ENCODE measurements around the gene CALM1. TPM values are rescaled to one million over a fixed set of nuclear protein-coding genes. Genes with fewer than 3 reads are reported as not detected.

The CALM1 gene
- total RNA-seq, 1 donor from 2014 or later: 236 TPM

DNA sequence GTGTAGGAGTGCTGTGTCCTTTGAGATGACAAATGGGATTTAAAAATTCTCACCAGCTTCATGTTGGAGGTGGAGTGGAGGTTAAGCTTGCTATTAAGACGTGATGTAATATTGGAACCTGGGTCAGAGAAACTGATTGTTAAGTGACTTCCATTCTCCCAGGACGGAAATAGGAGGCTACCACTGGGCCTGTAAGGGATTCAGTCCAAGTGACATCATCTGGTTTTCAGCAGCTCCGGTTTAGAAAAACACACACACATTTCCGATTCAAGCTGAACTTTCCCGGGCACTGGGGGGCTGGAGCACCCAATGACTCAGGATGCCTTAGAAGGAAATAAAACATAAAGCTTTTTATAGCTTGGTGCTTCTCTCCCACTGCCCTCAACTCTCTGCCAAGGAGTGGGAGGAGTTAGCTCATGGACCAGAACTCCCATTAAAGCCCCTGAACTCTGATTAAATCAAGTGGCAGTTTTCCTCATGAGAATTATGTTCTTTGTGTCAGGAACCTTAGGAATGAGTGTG lies 12.4 kb downstream of the CALM1 start:
- DNase-seq: peak; percentile 68

DNA sequence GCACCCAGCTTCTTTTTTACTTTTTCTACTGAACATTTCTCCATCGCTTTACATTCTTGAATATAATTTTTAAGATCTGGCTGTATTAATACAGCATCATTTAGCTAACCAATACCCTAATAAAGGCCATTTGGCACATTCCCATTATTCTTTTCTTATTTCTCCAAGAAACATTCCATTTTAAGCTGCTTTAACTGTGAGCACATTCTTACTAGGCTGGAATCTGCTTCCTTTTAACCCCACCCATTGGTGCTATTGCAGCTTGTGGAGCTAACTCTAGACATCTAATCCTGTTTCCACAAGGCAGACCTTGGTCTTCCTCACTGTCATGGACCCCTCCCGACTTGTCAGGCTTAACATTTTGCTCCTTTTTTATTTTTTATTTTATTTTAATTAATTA lies 15.2 kb downstream of the CALM1 start:
- DNase-seq: no peak

DNA sequence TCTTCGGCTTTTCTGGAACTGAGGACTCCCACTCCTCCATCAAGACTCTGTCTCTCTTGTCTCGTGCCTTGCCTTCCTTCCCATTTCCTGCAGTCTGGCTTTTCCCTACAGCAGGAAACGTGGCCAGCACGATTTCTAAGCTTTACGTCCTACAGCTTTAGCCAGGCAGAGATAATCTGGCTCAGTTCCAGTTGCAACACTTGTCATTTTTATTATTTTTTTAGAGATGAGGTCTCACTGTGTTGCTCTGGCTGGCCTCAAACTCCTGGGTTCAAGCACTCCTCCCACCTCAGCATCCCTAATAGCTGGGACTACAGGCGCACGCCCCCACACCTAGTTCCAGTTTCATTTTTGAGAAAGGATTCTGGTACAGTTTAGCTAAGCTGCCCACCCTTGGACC lies 19.9 kb downstream of the CALM1 start:
- DNase-seq: peak; percentile 47

DNA sequence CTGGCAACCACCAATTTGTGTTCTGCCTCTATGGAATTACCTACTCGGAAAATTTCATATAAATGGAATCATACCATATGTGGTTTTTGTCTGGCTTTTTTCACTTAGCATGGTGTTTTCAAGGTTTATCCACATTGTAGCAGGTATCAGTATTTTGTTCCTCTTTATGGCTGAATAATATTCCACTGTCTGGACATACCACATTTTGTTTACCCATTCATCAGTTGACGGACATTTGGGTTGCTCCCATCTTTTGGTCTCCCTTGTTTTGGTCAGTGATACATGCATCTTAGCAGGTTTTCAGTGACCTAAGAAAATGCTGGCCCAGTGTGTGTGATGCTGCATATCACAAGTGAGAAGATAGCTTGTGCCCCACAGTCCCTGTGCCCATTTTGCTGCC lies 21.2 kb downstream of the CALM1 start:
- no peak for DNase-seq

DNA sequence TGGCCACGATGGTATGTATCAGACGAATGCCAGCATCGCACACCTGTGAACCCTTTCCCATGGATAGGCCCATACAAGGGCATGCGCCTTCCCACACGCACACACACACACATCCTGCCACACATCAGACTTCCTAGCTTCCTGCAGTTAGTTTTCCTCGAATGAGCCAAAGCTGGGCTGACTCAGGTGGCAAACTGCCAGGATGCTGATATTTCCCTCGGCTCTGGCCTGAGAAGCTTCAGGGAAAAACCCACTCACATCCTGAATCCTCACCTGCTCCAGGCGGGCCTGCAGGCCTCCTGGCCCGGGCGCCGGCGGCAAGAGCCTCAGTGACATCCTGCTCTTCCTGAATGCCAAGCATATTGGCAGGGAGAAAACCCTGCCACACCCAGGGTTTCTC lies 22.4 kb downstream of the CALM1 start:
- peak; percentile 85 for DNase-seq

DNA sequence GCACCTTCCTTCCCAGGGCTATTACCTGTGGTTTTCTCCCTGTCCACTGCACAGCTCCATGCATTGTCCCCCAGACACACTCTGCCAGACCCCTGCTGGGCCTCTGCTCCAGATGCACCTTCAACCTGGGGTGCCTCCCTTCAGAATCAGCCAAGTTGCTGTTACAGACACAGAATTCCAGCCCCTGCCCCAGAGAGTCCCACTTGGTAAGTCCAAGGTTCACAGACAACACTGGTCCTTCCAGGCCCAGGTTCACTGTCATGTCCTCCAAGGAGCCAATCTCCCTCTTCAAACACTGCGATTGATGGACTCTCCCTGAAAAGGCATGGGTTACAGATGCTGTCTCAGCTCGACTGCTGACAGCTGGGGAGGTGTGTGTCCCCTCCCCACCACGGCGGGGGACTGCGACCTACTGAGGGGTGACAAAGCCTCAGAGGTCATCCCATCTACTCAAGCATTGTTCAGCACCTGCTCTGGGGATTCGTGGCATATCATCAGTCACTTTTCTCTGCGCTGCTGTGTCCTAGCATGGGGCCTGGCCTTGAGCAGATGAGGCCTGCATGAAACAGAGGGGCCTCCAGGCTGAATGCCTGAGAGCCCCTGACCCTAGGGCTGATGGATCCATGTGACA lies 24.3 kb downstream of the CALM1 start:
- DNase-seq: no peak

DNA sequence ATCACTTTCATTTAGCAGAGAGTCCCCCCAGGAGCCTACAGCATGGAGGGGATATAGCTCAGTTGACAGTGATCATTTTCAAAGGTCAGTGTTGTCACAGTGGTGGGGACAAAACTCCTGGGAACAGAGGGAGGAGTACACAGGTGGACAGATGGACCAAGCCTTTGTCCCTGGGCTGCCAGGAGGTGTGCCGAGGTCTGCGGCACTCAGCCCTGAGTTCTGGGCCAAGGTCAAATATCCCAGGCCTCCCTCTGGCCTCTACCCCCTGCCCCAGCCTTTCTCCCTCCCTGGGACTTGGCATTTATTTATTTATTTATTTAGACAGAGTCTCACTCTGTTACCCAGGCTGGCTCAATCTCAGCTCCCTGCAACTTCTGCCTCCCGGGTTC lies 24.8 kb downstream of the CALM1 start:
- no peak for DNase-seq

DNA sequence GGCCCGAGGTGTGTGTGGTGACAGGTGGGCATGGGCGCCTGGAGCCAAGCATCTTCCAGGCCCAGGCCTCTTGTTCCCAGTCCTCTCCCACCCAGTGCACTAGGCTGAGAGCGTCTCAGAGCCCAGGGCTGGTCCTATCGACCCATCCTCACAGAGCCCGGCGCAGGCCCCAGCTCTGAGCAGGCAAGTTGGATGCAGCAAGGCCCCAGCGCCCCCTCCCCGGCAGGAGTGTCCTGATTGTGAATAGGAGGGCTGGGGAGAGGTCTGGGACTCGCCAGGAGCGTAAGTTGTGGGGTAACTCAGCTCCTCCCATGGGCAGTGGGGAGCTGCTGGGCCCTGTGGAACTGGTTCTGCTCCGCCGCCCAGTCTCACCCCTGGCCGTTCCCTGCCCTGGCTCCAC lies 26.3 kb downstream of the CALM1 start:
- no peak for DNase-seq

DNA sequence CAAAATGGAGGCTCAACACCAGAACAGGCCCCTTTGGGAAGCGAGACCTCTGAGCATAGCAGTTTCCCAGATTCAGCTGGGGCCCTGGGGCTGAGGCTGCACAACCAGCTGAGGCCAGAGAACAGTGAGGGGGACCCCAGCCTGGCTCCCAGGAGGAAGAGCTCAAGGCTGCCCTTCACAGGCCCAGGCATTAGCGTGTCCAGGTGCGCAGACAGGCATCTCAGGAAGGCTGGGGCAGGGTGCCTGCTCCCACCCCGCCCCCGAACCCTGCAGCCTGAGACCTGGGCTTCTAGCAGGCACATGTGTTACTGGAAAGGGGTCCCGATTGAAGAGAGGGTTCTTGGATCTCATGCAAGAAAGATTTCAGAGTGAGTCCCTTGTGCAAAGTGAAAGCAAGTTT lies 27.2 kb downstream of the CALM1 start:
- no peak for DNase-seq

DNA sequence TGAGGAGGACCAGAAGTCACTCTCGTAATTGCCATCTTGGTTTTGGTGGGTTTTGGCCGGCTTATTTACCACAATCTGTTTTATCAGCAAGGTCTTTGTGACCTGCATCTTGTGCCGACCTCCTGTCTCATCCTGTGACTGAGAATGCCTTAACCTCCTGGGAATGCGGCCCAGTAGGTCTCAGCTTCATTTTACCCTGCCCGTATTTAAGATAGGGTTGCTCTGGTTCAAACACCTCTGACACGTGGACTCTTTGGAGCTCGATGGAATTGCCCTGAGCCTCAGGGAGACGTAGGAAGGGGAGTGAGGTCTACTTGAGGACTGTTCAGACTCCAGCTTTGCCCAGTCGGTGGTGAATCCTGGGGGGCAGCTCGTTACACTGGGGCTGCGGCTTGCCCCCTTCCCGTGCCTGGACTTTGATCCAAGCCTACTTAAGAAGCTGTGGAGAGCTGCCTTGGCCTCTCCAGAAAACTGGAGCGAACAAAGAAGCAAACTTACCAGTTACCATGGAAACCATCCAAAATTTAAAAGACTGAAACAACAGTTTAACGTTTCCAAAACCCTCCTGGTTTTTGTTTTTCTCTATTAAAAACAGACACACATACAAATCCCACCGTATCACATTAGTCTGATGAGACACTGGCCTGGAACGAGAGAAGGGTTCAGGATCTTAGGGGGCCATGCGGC lies 28.0 kb downstream of the CALM1 start:
- DNase-seq: peak; percentile 75

DNA sequence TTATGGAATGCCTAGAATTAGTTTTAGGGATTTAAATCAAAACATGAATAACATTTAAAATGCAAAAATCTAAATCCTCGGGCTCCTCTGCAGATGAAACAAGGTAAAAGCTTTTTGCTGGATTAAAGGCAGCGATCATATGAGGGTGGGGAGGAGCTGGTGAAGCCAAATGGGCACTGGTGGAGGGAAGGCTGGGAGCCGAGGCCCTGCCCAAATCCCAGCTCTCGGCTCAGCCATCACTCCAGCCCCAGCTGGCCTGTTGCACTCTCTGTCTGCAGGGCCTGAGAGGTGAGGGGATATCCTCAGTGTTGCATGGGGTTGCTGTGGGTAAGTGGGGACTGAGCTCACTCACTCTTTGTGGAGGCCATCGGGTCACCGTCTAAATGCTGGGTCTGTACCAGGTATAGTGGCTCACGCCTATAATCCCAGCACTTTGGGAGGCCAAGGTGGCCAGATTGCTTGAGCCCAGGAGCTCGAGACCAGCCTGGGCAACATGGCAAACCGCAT lies 28.6 kb downstream of the CALM1 start:
- no peak for DNase-seq

DNA sequence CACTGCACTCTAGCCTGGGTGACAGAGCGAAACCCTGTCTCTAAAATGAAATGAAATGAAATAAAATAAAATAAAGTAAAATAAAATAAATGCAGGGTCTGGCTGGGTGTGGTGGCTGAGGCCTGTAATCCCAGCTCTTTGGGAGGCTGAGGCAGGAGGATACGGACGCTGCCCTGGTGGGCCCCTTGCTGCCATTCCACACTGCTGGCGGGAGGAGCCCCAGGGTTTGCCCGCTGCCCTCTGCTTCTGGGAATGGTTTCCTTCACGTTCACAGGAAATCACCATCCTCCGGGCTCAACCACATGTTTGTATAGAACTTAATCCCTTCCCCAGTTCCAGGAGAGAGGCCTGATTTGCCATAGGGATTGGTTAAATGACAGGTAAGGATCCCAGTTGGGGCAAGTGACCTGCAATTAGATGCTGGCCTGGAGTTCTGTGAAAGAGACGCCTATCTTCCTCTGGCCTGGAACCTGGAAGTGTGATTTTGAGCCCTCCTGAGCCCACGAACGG lies 29.3 kb downstream of the CALM1 start:
- no peak for DNase-seq

DNA sequence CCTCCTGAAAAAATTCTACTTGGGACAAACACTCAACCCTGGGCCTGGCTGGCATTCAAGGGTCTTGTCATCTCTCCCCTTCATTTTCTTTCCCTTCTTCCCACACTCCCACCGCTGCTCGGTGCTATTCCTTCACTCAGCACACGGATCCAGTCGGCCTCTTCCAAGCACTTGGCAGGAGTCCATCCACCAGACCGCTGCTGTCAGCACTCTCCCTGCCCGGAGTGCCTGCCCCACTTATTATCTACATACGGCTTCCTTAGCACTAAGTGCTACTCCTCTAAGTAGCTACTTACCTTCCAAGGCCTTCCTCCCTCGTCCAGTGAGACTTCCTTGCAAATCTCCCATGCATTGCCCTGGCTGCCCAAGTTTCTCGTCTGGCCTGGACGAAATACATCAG lies 29.8 kb downstream of the CALM1 start:
- peak; percentile 49 for DNase-seq

DNA sequence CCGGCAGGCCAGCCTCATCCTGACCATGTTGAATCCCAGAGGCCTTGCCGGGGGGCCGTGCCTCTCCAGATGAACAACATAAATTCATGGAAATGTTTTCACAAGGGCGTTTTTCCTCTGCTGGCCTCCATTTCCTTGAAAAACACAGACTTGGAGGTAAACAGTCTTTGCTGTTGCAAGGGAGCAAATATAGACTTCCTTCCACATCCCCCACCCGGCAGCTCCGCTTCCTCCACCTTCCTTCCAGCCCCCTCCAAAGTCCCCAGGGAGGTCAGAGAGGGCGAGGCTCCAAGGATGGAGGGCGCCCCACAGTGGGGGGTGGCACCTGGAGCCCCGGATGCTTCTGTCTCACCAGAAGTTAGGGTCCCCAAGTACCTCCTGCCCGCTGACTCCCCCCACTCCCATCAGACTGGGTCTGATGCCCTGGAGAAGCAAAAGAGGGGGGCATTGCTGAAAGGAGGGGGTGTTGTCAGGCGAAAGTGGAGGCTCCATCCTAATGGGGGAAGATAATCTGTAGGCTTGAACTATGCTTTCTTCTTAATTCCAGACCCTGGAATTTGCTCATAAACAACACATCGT lies 31.1 kb downstream of the CALM1 start:
- DNase-seq: no peak

DNA sequence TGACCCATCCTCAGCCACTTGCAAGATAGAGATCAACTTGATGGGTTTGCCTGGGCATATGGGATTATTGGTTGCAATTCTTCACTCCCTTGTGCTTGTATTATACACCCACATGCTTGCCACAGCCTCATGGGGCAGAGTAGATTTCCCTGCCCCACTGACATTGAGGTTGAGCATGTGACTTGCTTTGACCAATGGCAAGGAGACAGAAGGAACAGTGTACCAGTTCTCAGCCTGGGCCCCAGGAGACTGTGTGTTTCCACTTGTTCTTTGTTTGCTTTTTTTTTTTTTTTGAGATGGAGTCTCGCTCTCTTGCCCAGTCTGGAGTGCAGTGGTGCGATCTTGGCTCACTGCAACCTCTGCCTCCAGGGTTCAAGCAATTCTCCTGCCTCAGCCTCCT lies 31.8 kb downstream of the CALM1 start:
- DNase-seq: no peak

DNA sequence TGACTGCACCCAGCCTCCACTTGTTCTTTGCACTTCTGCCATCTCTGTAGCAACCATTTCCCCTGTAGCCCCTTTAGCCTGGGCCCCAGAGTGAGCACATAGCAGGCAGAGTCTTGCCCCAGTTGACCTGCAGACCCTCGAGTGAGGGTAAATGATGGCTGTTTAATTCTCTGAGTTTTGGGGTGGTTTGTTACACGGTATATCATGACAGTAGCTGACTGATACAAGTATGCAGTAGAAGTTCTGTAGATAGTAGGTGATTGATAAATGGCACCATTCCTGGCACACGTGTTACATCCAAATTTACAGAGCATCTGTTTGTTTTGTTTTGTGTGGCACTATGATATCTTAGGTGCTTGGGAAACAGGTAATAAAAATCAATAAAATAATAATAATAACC lies 32.4 kb downstream of the CALM1 start:
- DNase-seq: no peak

DNA sequence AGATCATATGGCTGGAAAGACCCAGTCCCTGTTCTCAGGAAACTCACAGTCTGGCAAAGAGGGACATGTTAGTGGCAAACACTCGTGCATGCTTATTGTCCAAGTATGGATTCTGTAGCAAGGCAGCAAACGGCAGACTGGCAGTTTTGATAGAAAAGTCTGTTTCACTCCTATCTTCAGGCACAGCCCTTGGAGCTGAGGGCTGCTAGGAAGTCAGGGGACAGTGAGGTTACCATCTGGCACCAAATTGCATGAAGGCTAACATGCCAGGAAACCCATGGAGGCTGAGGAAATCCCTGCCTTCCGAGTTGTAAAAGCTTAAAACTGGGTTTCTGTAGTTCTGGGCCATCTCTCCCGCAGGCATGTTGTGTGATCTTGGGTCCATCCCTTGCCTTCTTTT lies 32.9 kb downstream of the CALM1 start:
- no peak for DNase-seq

DNA sequence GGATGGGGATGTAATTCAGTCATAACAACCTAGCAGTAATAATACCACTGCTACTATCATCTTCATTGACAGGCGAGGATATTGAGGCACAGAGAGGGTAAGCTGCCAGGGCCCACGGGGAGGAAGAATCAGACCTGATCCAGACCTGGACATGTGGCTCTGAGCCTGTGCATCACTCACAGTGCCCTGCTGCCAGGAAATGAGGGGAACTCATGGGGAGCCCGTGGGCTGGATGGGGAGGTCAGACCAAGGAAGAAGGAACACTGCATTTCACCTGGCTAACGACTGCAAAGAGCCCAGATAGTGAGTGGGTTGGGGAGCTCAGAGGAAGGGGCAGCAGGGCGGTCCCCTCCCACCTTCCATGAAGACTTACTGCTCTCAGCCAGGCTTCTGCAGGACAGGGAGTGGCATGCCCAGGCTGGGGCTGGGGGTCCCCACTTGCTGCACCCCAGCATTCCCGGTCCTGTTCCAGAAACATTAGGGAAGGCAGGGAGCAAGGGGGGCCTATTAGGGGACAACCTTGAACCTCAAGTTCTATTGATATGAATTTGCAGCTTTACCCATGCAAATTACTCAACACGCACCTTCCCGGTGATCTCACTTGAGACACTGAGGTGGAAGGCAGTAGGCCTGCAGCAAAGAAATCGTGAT lies 37.7 kb downstream of the CALM1 start:
- DNase-seq: no peak

DNA sequence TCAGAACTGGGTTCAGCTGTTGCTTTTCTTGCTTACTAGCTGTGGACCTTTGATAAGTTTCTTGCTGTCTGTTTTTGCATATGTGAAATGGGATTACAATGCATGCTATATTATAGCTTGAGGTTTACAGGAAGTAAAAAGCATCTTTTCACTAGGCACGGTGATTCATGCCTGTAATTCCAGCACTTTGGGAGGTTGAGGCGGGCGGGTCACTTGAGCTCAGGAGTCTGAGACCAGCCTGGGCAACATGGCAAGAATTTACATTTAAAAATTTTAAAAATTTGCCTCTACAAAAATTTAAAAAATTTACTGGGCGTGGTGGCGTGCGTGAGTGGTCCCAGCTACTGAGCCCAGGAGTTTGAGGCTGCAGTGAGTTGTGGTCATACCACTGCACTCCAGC lies 42.0 kb downstream of the CALM1 start:
- no peak for DNase-seq

DNA sequence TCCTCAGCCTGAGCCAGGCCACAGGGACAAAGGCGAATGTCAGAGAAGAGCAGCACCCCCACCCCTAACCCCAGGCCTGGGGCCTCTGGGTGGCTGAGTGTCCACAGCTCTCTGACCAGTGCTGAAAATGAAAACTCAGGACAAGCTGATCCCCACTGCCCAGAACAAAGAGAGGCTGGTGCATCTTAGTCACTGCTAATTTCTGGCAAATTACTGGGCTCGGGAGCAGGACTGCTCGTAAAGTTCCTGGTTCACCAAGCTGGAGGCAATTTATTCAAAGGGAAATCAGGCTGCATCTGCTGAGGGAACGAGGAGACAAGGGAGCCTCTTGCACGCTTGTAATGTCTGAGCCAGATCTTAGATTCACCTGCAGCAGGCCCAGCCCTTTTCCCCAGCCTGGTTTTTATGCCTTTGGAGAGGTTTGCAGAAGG lies 43.2 kb downstream of the CALM1 start:
- DNase-seq: no peak

DNA sequence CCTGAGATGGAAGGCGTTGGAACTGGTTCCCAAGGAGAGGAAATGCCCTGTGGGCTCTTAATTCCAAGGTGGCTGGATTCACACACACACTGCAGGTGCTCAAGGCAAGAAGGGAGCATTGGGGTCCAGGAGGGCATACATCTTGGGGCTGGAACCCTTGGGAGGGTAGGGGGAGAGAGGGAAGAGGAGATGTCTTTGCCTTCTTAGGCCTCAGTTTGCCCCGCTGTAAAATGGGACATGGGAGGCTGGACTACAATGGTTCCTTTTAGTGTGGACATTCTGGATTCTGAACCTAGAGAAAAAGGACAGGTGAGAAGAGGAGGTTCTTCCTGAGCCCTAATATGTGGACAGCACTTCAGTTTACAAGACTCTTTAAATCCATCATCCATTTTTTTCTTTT lies 43.8 kb downstream of the CALM1 start:
- DNase-seq: no peak

DNA sequence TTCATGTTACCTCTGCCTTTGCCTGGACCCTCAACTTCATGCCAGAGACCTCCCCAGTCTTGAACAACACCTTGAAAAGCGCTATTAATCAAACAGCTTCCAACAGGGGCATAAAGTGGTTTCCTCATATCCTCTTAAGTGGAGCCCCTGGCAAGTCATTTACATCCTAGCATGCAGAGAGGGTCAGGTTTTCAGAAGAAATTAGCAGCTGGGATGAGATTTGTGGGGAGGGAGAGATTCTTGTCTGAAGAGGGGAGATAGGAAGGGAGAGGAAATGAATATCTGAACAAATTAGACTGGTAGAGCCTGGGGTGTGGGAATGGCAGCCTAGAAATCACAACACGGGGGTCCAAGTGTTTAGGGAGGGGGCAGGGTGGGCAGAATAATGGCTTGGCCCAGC lies 45.6 kb downstream of the CALM1 start:
- no peak for DNase-seq
